CD4-positive, alpha-beta T cell treated with Interleukin-4 for 1 hour (primary cell): ENCODE data around the gene EHBP1L1.

Experiments
- DNase-seq, 2 donors: peaks; one replicate each; pipeline ENCODE4 v3.0.0-alpha.2; 2020 to 2022

Gene EHBP1L1

DNA sequence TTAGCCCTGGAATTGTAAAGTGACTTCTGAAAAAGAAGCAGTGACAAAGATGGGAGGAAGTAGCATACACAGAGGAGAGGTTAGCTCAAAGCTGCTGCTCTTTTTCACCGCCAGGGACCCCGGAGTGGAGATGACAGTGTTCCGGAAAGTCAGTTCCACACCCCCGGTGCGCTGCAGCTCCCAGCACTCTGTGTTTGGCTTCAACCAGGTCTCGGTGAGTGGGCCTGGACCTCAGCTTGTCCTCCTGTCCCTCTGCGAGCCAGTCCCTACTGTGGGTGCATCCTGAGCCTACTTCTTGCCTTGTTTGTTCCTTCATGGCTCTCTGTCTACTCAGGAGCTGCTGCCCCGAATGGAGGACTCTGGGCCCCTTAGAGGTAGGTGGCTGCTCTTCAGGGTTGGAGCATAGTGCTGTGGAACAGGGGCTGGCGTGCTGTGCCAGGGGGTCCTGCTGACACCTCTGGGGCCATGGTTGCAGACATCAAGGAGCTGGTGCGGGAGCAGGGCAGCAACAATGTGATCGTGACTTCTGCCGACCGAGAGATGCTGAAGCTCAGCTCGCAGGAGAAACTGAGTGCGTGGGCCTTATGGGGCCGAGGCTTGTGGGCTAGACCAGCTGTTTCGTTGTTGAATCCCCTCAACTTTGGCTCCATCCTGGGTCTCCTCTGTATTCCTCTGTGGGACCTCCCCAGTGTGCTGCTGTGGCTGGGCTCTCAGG lies 41.4 kb downstream of the EHBP1L1 start:
- no peak for DNase-seq

DNA sequence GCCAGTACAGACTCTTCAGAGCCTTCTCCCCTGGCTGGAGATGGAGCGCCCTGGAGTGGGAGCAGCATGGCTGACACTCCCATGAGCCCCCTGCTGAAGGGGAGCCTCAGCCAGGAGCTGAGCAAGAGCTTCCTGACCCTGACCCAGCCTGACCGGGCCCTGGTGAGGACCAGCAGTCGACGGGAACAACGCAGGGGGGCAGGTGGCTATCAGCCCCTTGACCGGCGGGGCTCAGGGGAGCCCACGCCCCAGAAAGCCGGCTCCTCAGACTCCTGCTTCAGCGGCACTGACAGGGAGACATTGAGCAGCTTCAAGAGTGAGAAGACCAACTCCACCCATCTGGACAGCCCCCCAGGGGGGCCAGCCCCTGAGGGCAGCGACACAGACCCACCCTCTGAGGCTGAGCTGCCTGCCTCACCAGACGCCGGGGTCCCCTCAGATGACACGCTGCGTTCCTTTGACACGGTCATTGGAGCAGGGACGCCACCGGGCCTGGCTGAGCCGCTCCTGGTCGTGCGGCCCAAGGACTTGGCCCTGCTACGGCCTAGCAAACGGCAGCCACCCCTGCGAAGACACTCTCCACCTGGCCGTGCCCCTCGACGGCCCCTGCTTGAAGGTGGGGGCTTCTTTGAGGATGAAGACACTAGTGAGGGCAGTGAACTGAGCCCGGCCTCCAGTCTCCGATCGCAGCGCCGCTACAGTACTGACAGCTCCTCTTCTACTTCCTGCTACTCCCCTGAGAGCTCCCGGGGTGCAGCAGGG lies 42.3 kb downstream of the EHBP1L1 start:
- no peak for DNase-seq

DNA sequence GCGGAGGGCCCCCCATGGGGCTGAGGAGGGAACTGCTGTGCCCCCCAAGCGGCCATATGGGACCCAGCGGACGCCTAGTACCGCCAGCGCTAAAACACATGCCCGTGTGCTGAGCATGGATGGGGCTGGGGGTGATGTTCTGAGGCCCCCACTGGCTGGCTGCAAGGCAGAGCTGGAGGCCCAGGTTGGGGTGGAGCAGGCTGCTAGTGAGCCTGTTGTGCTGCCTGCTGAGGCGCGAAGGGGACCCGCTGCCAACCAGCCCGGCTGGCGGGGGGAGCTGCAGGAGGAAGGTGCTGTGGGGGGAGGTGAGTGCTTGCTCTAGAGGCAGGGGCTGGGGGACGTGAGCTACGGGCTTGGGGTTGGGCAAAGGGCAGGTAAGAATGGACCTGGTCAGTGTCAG lies 42.9 kb downstream of the EHBP1L1 start:
- DNase-seq: no peak

DNA sequence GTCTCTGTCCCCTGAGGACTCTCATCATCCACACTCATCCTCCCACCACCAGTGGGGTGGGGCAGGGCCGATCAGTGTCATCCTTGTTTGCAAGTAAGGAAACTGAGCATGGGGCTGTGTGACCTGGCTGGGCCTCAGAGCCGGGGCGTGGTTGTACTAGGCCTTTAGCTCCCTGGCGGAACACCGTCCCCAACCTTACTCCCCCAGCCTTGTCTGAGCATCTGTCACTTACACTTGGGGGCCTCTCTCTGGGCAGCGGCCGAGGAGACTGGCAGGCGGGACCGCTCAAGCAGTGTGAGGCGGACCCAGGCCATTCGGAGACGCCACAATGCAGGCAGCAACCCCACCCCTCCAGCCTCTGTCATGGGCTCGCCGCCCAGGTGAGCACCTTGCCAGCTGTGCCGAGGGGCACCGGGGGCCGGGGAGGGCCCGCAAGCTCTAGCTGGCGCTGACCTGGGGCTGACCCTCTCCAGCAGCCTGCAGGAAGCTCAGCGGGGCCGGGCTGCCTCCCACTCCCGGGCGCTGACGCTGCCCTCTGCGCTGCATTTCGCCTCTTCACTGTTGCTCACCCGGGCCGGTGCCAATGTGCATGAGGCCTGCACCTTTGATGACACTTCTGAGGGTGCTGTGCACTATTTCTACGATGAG lies 43.6 kb downstream of the EHBP1L1 start:
- DNase-seq: no peak

DNA sequence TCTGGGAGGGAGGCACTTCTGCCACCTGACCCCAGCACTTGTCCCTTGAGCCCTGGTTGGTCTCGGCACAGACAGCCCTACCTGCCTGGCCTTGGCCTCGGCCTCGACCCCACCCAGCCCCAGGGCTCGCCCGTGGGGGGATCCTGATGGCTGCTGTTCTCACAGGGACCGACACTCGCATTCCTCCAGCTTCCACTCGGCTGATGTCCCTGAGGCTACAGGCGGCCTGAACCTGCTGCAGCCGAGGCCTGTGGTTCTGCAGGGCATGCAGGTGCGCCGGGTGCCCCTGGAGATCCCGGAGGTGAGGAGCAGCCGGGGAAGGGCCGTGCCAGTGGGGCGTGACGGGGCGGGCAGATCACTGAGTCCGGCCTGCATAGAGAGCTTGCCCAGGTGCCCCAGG lies 44.8 kb downstream of the EHBP1L1 start:
- DNase-seq: no peak

DNA sequence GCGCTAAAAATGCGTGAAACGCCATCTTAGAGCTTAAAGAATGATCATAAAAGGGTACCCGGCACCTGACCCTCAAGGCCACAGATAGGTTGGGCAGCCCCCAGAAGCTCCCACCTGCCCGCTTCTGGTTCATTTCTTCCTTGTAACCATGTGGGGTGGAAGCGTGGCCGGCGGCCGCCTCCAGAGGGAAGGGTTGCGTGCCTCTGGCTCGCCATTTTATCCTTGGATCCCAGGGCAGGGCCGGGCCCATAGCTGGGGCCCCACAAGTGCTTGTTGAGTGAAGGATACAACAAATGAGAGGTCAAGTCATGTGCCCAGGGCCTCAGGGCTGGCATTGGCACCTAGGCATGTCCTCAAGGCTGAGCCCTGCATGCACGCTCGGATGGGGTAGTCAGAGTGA lies 45.6 kb downstream of the EHBP1L1 start:
- no peak for DNase-seq

DNA sequence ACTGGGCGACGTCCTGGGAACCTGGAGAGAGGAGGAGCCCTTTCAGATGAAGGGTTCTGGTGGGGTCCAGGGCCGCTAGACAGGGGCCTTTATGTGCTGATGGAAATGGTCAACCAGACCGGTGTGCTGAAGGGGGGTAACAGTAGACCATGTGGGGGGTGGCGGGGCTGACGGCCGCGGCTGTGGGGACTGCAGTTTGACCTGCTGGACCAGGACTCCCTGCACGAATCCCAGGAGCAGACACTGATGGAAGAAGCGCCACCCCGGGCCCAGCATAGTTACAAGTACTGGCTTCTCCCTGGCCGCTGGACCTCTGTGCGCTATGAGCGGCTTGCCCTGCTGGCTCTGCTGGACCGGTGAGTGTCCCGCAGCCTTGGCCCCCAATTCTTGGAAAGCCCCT lies 46.2 kb downstream of the EHBP1L1 start:
- DNase-seq: no peak

DNA sequence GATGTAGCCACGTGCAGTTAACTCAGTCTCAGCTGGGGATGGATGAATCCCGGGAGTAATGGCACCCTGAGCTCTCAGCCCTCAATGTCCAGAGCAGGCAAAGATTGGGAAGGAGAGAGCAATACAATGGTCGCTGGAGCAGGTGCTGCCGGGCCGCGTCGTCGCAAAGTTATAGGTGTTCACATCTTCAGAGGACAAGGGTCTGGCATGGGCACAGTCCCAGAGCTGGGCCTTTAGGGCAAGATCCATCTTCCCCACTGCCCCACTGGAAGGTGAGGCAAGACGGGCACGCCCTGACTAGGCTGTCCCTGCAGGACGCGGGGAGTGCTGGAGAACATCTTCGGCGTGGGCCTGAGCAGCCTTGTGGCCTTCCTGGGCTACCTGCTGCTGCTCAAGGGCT lies 47.3 kb downstream of the EHBP1L1 start:
- DNase-seq: no peak

DNA sequence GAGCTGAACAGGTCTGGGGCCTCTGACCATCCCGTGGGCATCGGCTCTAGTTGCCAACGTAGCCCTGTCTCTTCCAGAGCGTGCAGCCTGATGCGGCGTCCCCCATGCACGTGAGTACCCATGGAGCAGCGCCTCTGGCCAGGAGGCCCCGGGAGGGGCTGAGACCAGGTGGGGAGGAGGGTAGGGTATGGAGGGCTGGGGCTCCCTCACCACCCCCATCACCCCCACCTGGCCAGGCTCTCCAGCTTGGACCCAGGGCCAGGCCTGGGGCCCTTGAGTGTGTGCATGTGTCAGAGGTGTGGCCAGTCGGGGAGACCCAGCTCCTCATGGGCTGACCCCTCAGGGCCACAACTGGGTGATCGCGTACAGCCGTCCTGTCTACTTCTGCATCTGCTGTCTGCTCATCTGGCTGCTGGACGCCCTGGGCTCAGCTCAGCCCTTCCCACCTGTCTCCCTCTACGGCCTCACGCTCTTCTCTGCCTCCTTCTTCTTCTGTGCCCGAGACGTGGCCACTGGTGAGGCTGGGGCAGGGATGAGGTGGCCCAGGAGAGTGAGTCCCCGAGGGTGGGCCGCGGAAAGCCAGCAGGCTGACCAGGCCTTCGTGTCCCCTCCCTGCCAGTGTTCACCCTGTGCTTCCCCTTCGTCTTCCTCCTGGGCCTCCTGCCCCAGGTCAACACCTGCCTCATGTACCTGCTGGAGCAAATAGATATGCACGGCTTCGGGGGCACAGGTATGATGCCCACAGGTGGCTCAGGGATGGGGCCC lies 48.2 kb downstream of the EHBP1L1 start:
- DNase-seq: no peak

DNA sequence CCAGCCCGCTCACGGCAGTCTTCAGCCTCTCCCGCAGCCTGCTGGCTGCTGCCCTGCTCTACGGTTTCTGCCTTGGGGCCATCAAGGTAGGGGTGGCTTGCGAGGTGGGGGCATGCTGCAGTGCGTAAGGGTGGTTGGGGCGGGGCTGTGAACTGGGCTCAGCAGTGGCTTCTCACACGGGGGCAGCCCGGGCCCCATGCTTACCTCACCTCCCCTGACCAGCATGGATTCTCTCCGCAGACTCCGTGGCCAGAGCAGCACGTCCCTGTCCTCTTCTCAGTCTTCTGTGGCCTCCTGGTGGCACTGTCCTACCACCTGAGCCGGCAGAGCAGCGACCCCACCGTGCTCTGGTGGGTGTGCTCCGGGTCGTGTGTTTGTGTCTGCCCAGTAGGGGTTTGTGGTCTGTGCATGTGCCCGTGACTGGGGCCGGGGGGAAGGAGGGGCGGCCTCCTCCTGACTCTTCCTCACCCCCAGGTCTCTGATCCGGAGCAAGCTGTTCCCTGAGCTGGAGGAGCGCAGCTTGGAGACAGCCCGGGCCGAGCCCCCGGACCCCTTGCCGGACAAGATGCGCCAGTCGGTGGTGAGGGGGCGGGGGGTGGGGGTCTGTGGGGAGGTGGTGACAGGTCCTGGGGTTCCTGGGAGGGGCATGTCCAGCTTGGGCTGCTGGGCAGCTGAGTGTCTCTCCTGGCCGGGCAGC lies 49.2 kb downstream of the EHBP1L1 start:
- DNase-seq: no peak

DNA sequence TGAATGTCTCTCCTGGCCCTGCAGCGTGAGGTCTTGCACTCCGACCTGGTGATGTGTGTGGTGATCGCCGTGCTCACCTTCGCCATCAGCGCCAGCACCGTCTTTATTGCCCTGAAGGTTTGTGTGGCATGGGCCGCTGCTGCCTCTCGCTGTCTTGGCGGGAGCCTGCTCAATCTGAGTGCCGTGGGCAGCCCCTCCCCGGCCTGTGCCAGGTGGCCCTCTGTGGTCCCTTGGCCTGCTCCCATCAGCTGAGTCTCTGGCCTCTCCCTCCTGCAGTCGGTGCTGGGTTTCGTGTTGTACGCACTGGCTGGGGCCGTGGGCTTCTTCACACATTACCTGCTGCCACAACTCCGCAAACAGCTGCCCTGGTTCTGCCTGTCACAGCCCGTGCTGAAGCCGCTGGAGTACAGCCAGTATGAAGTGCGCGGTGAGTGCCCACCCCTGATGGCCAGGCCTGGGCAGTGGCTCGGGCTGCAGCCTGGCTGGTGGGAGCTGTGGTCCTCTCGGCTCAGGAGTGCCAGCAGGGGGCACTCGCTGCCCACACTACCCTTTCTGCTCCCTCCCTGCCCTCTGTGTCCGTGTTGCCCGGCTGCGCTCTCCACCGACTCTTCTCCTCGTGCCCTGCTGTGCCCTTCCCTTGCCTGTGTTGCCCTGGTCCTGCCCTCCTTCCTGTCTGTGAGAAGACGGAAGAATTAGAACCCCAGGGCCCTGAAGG lies 49.9 kb downstream of the EHBP1L1 start:
- DNase-seq: peak; percentile 70 to 78

DNA sequence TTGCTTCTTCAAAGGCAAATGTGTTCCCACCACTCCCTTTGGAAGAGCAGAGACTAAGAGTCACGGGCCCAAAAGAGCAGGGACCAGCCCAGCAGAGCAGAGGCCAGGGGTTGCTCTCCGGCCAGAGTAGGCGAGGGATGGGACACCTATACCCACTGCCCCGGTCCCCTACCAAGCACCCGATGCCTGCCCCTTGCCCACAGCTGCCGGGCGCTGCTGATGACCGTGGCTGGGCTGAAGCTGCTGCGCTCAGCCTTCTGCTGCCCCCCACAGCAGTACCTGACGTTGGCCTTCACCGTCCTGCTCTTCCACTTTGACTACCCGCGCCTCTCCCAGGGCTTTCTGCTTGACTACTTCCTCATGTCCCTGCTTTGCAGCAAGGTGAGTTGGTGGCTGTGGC lies 51.3 kb downstream of the EHBP1L1 start:
- no peak for DNase-seq

DNA sequence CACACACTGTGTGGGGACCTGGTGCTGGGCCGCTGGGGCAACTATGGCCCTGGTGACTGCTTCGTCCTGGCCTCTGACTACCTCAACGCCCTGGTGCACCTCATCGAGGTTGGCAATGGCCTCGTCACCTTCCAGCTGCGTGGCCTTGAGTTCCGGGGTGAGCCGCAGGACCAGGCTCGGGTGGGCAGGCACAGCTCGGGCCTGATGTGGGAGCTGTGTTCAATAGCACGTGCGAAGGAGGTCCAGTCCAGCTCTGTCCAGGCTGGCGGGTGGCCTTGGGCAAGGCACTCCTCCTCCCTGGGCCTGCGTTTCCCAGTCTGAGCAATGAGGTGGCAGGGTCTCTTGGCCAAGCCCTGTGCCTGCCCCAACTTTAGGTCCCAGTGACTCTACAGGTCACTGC lies 53.7 kb downstream of the EHBP1L1 start:
- no peak for DNase-seq

DNA sequence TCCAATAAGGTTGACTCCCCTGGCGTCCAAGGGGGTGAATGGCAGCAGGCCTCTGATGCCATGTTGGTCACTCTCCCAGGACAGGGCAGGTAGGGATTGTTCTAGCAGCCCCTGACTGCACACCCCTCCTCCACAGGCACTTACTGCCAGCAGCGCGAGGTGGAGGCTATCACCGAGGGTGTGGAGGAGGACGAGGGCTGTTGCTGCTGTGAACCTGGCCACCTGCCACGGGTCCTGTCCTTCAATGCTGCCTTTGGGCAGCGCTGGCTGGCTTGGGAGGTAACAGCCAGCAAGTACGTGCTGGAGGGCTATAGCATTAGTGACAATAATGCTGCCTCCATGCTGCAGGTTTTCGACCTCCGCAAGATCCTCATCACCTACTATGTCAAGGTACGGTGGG lies 54.4 kb downstream of the EHBP1L1 start:
- DNase-seq: no peak

DNA sequence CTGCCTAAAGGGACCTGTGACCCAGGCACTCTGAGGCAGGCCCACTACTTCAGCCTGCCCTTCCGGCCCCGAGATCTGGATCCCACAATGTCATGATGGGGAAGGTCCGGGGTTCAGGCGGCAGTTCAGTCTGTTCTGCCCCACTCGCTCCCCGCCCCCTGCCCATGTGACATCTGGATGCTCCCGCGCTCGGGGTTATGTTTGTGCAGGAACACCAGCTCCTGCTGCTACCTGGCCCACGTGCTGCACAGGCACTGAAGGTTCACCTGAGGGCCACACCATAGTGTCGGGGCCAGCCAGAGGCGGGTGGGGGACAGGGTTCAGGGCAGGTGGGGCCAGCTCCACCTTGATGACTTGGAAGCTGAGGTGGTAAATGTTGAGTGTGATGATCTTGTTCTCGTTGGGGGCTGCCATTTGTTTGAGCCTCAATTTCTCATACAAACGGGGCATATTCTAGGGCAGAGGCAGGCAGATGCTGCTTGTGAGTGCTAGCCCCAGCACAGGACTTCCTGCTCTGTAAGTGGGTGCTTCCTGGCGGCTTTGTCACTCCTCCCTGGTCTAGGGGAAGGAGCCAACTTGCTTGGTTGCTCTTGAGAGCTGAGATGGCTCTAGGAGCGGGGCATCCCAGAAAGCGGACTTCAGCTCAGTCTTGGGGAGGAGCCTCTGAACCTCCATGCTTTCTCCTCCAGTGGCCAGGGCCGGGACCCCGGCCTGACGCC lies 57.7 kb downstream of the EHBP1L1 start:
- DNase-seq: no peak

DNA sequence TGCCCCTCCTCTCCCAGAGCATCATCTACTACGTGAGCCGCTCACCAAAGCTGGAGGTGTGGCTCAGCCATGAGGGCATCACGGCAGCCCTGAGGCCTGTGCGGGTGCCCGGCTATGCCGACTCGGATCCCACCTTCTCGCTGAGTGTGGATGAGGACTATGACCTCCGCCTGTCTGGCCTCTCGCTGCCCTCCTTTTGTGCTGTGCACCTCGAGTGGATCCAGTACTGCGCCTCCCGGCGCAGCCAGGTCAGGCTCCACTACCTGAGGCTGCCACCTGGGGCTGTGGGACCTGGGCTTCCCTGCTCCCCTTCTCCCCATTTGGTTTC lies 58.2 kb downstream of the EHBP1L1 start:
- no peak for DNase-seq

DNA sequence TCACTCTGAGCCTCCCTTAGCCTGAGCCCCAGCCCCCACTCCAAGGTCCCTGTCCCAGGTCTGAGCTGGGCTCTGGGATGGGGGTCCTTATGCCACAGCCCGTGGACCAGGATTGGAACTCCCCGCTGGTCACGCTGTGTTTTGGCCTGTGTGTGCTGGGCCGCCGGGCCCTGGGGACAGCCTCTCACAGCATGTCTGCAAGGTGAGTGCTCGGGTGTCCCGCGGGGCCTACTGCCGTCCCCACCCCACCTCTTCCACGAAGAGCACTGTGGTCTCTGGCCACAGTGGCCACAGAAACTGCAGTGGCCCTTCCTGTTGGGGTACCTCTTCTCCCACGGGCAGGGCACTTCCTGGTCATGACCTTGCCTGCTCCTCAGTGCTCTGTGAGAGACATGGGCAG lies 58.6 kb downstream of the EHBP1L1 start:
- DNase-seq: no peak

DNA sequence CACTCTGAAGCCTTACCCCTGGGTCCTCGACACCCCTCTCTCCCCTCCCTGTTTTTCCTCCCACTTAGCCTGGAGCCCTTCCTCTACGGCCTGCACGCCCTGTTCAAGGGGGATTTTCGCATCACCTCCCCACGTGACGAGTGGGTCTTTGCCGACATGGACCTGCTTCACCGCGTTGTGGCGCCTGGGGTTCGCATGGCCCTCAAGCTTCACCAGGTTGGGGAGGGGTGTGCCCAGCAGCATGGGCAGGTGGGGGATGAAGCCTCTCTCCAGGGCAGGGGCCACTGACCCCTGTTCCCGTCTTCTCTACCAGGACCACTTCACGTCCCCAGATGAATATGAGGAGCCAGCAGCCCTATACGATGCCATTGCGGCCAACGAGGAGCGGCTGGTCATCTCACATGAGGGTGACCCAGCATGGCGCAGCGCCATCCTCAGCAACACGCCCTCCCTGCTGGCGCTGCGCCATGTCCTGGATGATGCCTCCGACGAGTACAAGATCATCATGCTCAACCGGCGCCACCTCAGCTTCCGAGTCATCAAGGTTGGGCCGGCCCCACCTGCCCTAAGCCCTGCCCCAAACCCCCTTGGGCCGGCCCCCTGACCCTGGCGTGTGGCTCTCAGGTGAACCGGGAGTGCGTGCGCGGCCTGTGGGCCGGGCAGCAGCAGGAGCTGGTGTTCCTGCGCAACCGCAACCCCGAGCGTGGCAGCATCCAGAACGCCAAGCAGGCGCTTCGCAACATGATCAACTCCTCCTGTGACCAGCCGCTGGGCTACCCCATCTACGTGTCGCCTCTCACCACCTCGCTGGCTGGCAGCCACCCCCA lies 59.3 kb downstream of the EHBP1L1 start:
- no peak for DNase-seq

DNA sequence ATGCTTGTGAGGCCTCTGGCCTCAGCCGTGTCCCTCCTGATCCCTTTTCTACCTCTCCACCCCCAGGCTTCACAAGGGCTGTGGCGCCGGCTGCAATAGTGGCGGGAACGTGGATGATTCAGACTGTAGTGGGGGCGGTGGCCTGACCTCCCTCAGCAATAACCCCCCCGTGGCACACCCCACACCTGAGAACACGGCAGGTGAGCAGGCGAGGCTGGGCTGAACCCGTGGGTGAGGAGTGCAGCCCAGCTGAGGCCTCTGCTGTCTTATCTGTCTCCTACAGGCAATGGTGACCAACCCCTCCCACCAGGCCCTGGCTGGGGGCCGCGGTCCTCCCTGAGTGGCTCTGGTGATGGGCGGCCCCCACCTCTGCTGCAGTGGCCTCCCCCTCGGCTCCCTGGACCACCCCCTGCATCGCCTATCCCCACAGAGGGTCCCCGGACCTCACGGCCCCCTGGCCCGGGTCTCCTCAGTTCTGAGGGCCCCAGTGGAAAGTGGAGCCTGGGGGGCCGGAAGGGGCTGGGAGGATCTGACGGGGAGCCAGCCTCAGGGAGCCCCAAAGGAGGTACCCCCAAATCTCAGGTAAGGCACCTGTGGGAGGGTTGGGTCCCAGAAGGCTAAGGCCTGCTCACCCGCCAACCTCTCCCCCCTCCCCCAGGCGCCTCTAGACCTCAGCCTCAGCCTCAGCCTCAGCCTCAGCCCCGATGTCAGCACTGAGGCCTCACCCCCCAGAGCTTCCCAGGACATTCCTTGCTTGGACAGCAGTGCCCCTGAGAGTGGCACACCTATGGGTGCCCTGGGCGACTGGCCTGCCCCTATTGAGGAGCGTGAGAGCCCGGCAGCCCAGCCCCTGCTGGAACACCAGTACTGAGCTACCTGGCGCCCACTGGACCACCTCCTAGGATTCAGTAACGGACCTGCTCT lies 60.5 kb downstream of the EHBP1L1 start:
- no peak for DNase-seq
